GM12878 (cell line): ENCODE results near the gene MAST1. TPM values are rescaled to one million over a fixed set of nuclear protein-coding genes. Genes with fewer than 3 reads are reported as not detected.

ENCODE experiments used
- BACH1 ChIP-seq: fragments of 450-650 bp; IDR thresholded peaks from 2 replicates; pipeline ENCODE4 v1.6.1; 2017; ENCODE audit warnings: mild to moderate bottlenecking, borderline replicate concordance
- BRCA1 ChIP-seq: IDR thresholded peaks from 2 replicates; pipeline ENCODE4 v1.6.1; 2011; ENCODE audit warnings: low read depth, low read length, improper control_type of control experiment
- CHD1 ChIP-seq: IDR thresholded peaks from 2 replicates; pipeline ENCODE4 v1.6.1; 2012; ENCODE audit warnings: low read depth, low read length, improper control_type of control experiment
- CUX1 ChIP-seq: IDR thresholded peaks from 2 replicates; pipeline ENCODE4 v1.6.1; 2012; ENCODE audit warnings: improper control_type of control experiment, low read depth, low read length; ENCODE audit not compliant: insufficient replicate concordance
- IKZF1 ChIP-seq: fragments of 450-650 bp; conservative IDR thresholded peaks from 2 replicates; pipeline ENCODE4 v1.6.1; 2017; ENCODE audit warnings: antibody characterized with exemption, mild to moderate bottlenecking
- MEF2B ChIP-seq: fragments of 450-650 bp; IDR thresholded peaks from 2 replicates; pipeline ENCODE4 v1.6.1; 2018; ENCODE audit warnings: mild to moderate bottlenecking, moderate library complexity; ENCODE audit not compliant: partially characterized antibody, poor library complexity, severe bottlenecking
- NRF1 ChIP-seq: conservative IDR thresholded peaks from 2 replicates; pipeline ENCODE4 v1.6.1; 2011; ENCODE audit warnings: mild to moderate bottlenecking, low read depth, low read length, improper control_type of control experiment
- PKNOX1 ChIP-seq: fragments of 450-650 bp; IDR thresholded peaks from 2 replicates; pipeline ENCODE4 v1.6.1; 2016; ENCODE audit warnings: mild to moderate bottlenecking
- POLR2AphosphoS2 ChIP-seq: IDR thresholded peaks from 2 replicates; pipeline ENCODE4 v1.6.1; 2011; ENCODE audit warnings: low read depth, mild to moderate bottlenecking, low read length, improper control_type of control experiment, moderate library complexity
- RELA ChIP-seq: fragments of 450-650 bp; IDR thresholded peaks from 2 replicates; pipeline ENCODE4 v1.8.0; 2014; ENCODE audit warnings: borderline replicate concordance; ENCODE audit not compliant: partially characterized antibody
- SIN3A ChIP-seq: IDR thresholded peaks from 2 replicates; pipeline ENCODE4 v1.6.1; 2012; ENCODE audit warnings: low read depth, low read length, improper control_type of control experiment
- TAF1 ChIP-seq: IDR thresholded peaks from 2 replicates; pipeline ENCODE4 v1.6.1; 2011; ENCODE audit warnings: mild to moderate bottlenecking, low read depth, low read length, borderline replicate concordance
- WRNIP1 ChIP-seq: IDR thresholded peaks from 2 replicates; pipeline ENCODE4 v1.6.1; 2011; ENCODE audit warnings: low read depth, low read length, improper control_type of control experiment, borderline replicate concordance
- polyA plus RNA-seq, 11 experiments: library from polyadenylated mRNA; depleted of rRNA in 4 of 11; unstranded in 6 of 11; stranded (reverse) in 5 of 11; fragments of >200 nt; fragmentation: Nextera tagmentation in 4 of 11; fragmentation: Illumina TruSeq in 1 of 11; extraction: Ambion mirVana in 4 of 11; extraction: Trizol in 1 of 11; gene quantifications; 1 replicate in 1 of 11; 2 replicates in 10 of 11; pipeline versions ENCODE4 v1.2.1 to v1.2.3, GENCODE V29; 2011 to 2016; ENCODE audit warnings: inconsistent platforms in 2 of 11, missing spikeins in 2 of 11, low read depth in 1 of 11
- total RNA-seq, 4 experiments: library from RNA; depleted of rRNA in 3 of 4; stranded (reverse); fragments of >200 nt in 3 of 4; fragmentation: Illumina TruSeq in 1 of 4; extraction: Trizol in 1 of 4; gene quantifications; 2 replicates each; pipeline versions ENCODE4 v1.2.1 to v1.2.3, GENCODE V29; 2013 to 2021
- TF ChIP-seq, protein P1 (sequence below): IDR thresholded peaks from 2 replicates; pipeline ENCODE4 v1.6.1; 2012; ENCODE audit warnings: low read depth, low read length, improper control_type of control experiment
- TF ChIP-seq, protein P2 (sequence below): fragments of 450-650 bp; IDR thresholded peaks from 2 replicates; pipeline ENCODE4 v1.6.1; 2018; ENCODE audit warnings: borderline replicate concordance, mild to moderate bottlenecking; ENCODE audit not compliant: partially characterized antibody
- TF ChIP-seq, protein P3 (sequence below): IDR thresholded peaks from 2 replicates; pipeline ENCODE4 v1.6.1; 2011; ENCODE audit warnings: mild to moderate bottlenecking, low read depth, low read length, moderate library complexity; ENCODE audit not compliant: insufficient replicate concordance

MAST1 gene
- total and polyA plus RNA-seq, 10 of the 15 experiments (the other 5 are each of a cell fraction or from before 2014, with no cell fraction given), result 0.08 to 0.79 (median 0.44) TPM; not detected in 1

DNA sequence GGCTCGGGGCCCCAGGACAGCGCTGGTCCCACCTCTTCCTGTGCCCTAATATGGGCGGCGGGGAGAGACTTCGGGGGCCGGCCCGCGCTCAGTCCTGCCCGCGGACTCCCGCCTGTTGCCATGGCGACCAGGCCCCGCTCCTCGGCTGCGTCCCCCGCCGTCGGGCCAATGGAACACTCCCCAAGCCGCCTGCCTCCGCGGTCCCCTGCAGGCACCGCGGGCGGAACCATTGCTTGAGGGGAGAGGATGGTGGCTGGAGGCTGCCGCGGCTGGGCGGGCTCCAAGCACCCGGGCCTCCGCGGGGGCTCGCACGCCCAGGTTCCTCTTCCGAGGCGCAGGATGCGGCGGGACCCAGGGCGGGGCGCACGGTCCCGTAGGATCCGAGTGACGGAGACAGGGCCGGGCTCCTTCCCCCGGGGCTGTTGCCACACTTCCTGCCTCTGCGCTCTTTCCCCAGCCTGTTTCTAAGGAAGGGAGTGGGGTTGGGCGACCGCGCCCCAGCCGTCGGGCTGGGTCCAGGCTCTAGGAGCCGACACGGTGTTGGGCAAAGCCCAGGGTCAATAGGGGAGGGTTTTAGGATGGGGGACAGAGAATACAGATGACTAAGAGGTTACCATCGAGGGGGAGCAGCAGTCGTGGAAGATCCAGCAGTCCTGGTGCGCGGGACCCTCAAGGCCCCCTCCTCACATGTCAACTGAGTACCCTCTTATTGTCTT, 48.3 kb upstream of the MAST1 start (continued):
- TF ChIP-seq PKNOX1 (peak; percentile 52; the same call in 1 of the 2 replicates), NRF1 (no peak; the same call in 1 of the 2 replicates), POLR2AphosphoS2 (no peak; the same call in 1 of the 2 replicates), BACH1 (peak; percentile 52; the same call in 1 of the 2 replicates), SIN3A (peak; percentile 87), WRNIP1 (peak; percentile 60; the same call in 1 of the 2 replicates), MEF2B (peak; percentile 77), TAF1 (peak; percentile 56; the same call in 1 of the 2 replicates), IKZF1 (peak; percentile 97), RELA (peak; percentile 83), CHD1 (peak; percentile 99), BRCA1 (peak; percentile 38; the same call in 1 of the 2 replicates), CUX1 (no peak)
- TF ChIP-seq, protein P1, sequence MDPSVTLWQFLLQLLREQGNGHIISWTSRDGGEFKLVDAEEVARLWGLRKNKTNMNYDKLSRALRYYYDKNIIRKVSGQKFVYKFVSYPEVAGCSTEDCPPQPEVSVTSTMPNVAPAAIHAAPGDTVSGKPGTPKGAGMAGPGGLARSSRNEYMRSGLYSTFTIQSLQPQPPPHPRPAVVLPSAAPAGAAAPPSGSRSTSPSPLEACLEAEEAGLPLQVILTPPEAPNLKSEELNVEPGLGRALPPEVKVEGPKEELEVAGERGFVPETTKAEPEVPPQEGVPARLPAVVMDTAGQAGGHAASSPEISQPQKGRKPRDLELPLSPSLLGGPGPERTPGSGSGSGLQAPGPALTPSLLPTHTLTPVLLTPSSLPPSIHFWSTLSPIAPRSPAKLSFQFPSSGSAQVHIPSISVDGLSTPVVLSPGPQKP, result peak; percentile 100
- TF ChIP-seq, protein P2, sequence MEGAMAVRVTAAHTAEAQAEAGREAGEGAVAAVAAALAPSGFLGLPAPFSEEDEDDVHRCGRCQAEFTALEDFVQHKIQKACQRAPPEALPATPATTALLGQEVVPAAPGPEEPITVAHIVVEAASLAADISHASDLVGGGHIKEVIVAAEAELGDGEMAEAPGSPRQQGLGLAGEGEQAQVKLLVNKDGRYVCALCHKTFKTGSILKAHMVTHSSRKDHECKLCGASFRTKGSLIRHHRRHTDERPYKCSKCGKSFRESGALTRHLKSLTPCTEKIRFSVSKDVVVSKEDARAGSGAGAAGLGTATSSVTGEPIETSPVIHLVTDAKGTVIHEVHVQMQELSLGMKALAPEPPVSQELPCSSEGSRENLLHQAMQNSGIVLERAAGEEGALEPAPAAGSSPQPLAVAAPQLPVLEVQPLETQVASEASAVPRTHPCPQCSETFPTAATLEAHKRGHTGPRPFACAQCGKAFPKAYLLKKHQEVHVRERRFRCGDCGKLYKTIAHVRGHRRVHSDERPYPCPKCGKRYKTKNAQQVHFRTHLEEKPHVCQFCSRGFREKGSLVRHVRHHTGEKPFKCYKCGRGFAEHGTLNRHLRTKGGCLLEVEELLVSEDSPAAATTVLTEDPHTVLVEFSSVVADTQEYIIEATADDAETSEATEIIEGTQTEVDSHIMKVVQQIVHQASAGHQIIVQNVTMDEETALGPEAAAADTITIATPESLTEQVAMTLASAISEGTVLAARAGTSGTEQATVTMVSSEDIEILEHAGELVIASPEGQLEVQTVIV, result peak; percentile 41
- TF ChIP-seq, protein P3, sequence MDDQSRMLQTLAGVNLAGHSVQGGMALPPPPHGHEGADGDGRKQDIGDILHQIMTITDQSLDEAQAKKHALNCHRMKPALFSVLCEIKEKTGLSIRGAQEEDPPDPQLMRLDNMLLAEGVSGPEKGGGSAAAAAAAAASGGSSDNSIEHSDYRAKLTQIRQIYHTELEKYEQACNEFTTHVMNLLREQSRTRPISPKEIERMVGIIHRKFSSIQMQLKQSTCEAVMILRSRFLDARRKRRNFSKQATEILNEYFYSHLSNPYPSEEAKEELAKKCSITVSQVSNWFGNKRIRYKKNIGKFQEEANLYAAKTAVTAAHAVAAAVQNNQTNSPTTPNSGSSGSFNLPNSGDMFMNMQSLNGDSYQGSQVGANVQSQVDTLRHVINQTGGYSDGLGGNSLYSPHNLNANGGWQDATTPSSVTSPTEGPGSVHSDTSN, result no peak
